ENCODE results near the gene PIN1.
"Not testable (repeated sequence)": the region's sequence is repeated elsewhere in the genome, so short reads cannot be mapped to it uniquely, and the experiment has no call there.

PIN1 gene

GRCh38 chr19:9823816-9824215, 11.3 kb upstream of the PIN1 start:
- H3K9me3 ChIP-seq (ENCODE audit: control insufficient read depth, low read length) = no peaks in the 10 kb centered on the region
- H3K4me1 ChIP-seq (ENCODE audit: control insufficient read depth, insufficient read depth, low read length) = peaks cover 5% of the 10 kb centered on the region
- no peaks in the 10 kb centered on the region for H3K27me3 ChIP-seq (ENCODE audit: control insufficient read depth, insufficient read depth, low read length)
- no peak overlapping the region for H3K9ac ChIP-seq (ENCODE audit: low read length)
- H3K36me3 ChIP-seq (ENCODE audit: control insufficient read depth, insufficient read depth, low read length) = no peaks in the 10 kb centered on the region
- H3K4me3 ChIP-seq (ENCODE audit: low read length) = no peak overlapping the region

GRCh38 chr19:9827289-9828238, 7.6 kb upstream of the PIN1 start, which contains the start of gene UBL5:
Gene UBL5 (plus strand): TSS chr19:9827918. CDS start chr19:9828338, 420 bp downstream.
- H3K27me3 ChIP-seq (ENCODE audit: control insufficient read depth, insufficient read depth, low read length) = no peaks in the 10 kb centered on the region
- no peaks in the 10 kb centered on the region for H3K36me3 ChIP-seq (ENCODE audit: control insufficient read depth, insufficient read depth, low read length)
- H3K9me3 ChIP-seq (ENCODE audit: control insufficient read depth, low read length) = no peaks in the 10 kb centered on the region
- H3K9ac ChIP-seq (ENCODE audit: low read length) = peak within 1 kb of the TSS; percentile 89
- H3K4me1 ChIP-seq (ENCODE audit: control insufficient read depth, insufficient read depth, low read length) = peaks cover 6% of the 10 kb centered on the region
- H3K4me3 ChIP-seq (ENCODE audit: low read length) = peak within 1 kb of the TSS; percentile 97

GRCh38 chr19:9828551-9829063, 6.5 kb upstream of the PIN1 start:
- Histone ChIP-seq H3K36me3 (ENCODE audit: control insufficient read depth, insufficient read depth, low read length) (no peaks in the 10 kb centered on the region), H3K9me3 (ENCODE audit: control insufficient read depth, low read length) (no peaks in the 10 kb centered on the region), H3K27me3 (ENCODE audit: control insufficient read depth, insufficient read depth, low read length) (no peaks in the 10 kb centered on the region), H3K4me1 (ENCODE audit: control insufficient read depth, insufficient read depth, low read length) (peaks cover 6% of the 10 kb centered on the region), H3K4me3 (ENCODE audit: low read length) (peak overlapping the region; percentile 97), H3K9ac (ENCODE audit: low read length) (peak overlapping the region; percentile 89)

- H3K27me3 ChIP-seq (ENCODE audit: control insufficient read depth, insufficient read depth, low read length) = no peaks in the 10 kb centered on the region
- no peak overlapping the region for H3K4me3 ChIP-seq (ENCODE audit: low read length)
- H3K9ac ChIP-seq (ENCODE audit: low read length) = no peak overlapping the region
- H3K36me3 ChIP-seq (ENCODE audit: control insufficient read depth, insufficient read depth, low read length) = no peaks in the 10 kb centered on the region
- H3K9me3 ChIP-seq (ENCODE audit: control insufficient read depth, low read length) = no peaks in the 10 kb centered on the region
- peaks cover 9% of the 10 kb centered on the region for H3K4me1 ChIP-seq (ENCODE audit: control insufficient read depth, insufficient read depth, low read length)
Observed at GRCh38 chr19:9834307-9834725, 802 bp upstream of the PIN1 start.

GRCh38 chr19:9835507-9835949, 410 bp downstream of the PIN1 start:
- no peaks in the 10 kb centered on the region for H3K9me3 ChIP-seq (ENCODE audit: control insufficient read depth, low read length)
- H3K9ac ChIP-seq (ENCODE audit: low read length) = peak overlapping the region; percentile 44

GRCh38 chr19:9836021-9836420, 903 bp downstream of the PIN1 start:
- Histone ChIP-seq H3K9me3 (ENCODE audit: control insufficient read depth, low read length) (no peaks in the 10 kb centered on the region), H3K36me3 (ENCODE audit: control insufficient read depth, insufficient read depth, low read length) (peaks cover 2% of the 10 kb centered on the region), H3K4me3 (ENCODE audit: low read length) (peak overlapping the region; percentile 7), H3K9ac (ENCODE audit: low read length) (peak overlapping the region; percentile 44), H3K27me3 (ENCODE audit: control insufficient read depth, insufficient read depth, low read length) (no peaks in the 10 kb centered on the region), H3K4me1 (ENCODE audit: control insufficient read depth, insufficient read depth, low read length) (peaks cover 9% of the 10 kb centered on the region)

More at GRCh38 chr19:9835507-9835949, 410 bp downstream of the PIN1 start:
- Histone ChIP-seq H3K27me3 (ENCODE audit: control insufficient read depth, insufficient read depth, low read length) (no peaks in the 10 kb centered on the region), H3K36me3 (ENCODE audit: control insufficient read depth, insufficient read depth, low read length) (no peaks in the 10 kb centered on the region), H3K4me1 (ENCODE audit: control insufficient read depth, insufficient read depth, low read length) (peaks cover 9% of the 10 kb centered on the region), H3K4me3 (ENCODE audit: low read length) (peak overlapping the region; percentile 7)

- H3K4me1 ChIP-seq (ENCODE audit: control insufficient read depth, insufficient read depth, low read length) = peaks cover 9% of the 10 kb centered on the region
- peaks cover 17% of the 10 kb centered on the region for H3K36me3 ChIP-seq (ENCODE audit: control insufficient read depth, insufficient read depth, low read length)
- H3K9me3 ChIP-seq (ENCODE audit: control insufficient read depth, low read length) = no peaks in the 10 kb centered on the region
- H3K27me3 ChIP-seq (ENCODE audit: control insufficient read depth, insufficient read depth, low read length) = no peaks in the 10 kb centered on the region
- H3K9ac ChIP-seq (ENCODE audit: low read length) = no peak overlapping the region
- no peak overlapping the region for H3K4me3 ChIP-seq (ENCODE audit: low read length)
Observed at GRCh38 chr19:9838324-9838723, 3.2 kb downstream of the PIN1 start.

- no peaks in the 10 kb centered on the region for H3K9me3 ChIP-seq (ENCODE audit: control insufficient read depth, low read length)
Observed at GRCh38 chr19:9839415-9839814, 4.3 kb downstream of the PIN1 start.

GRCh38 chr19:9842834-9843625, 7.9 kb downstream of the PIN1 start:
- peaks cover 20% of the 10 kb centered on the region for H3K36me3 ChIP-seq (ENCODE audit: control insufficient read depth, insufficient read depth, low read length)
- H3K9me3 ChIP-seq (ENCODE audit: control insufficient read depth, low read length) = no peaks in the 10 kb centered on the region
- no peak overlapping the region for H3K9ac ChIP-seq (ENCODE audit: low read length)
- no peak overlapping the region for H3K4me3 ChIP-seq (ENCODE audit: low read length)
- no peaks in the 10 kb centered on the region for H3K4me1 ChIP-seq (ENCODE audit: control insufficient read depth, insufficient read depth, low read length)
- H3K27me3 ChIP-seq (ENCODE audit: control insufficient read depth, insufficient read depth, low read length) = no peaks in the 10 kb centered on the region

More at GRCh38 chr19:9839415-9839814, 4.3 kb downstream of the PIN1 start:
- Histone ChIP-seq H3K9ac (ENCODE audit: low read length) (no peak overlapping the region), H3K4me3 (ENCODE audit: low read length) (no peak overlapping the region), H3K36me3 (ENCODE audit: control insufficient read depth, insufficient read depth, low read length) (peaks cover 20% of the 10 kb centered on the region), H3K27me3 (ENCODE audit: control insufficient read depth, insufficient read depth, low read length) (no peaks in the 10 kb centered on the region), H3K4me1 (ENCODE audit: control insufficient read depth, insufficient read depth, low read length) (peaks cover 9% of the 10 kb centered on the region)

GRCh38 chr19:9843626-9844273, 8.6 kb downstream of the PIN1 start:
- H3K36me3 ChIP-seq (ENCODE audit: control insufficient read depth, insufficient read depth, low read length) = peaks cover 20% of the 10 kb centered on the region
- not testable (repeated sequence) for H3K4me3 ChIP-seq (ENCODE audit: low read length); H3K4me1 ChIP-seq (ENCODE audit: control insufficient read depth, insufficient read depth, low read length); H3K9ac ChIP-seq (ENCODE audit: low read length); H3K27me3 ChIP-seq (ENCODE audit: control insufficient read depth, insufficient read depth, low read length); H3K9me3 ChIP-seq (ENCODE audit: control insufficient read depth, low read length)

- peaks cover 7% of the 10 kb centered on the region for H3K36me3 ChIP-seq (ENCODE audit: control insufficient read depth, insufficient read depth, low read length)
Observed at GRCh38 chr19:9847087-9847671, 12.1 kb downstream of the PIN1 start.

More at GRCh38 chr19:9847087-9847671, 12.1 kb downstream of the PIN1 start:
- H3K9me3 ChIP-seq (ENCODE audit: control insufficient read depth, low read length) = no peaks in the 10 kb centered on the region
- no peak overlapping the region for H3K4me3 ChIP-seq (ENCODE audit: low read length)
- no peaks in the 10 kb centered on the region for H3K4me1 ChIP-seq (ENCODE audit: control insufficient read depth, insufficient read depth, low read length)
- H3K9ac ChIP-seq (ENCODE audit: low read length) = no peak overlapping the region
- H3K27me3 ChIP-seq (ENCODE audit: control insufficient read depth, insufficient read depth, low read length) = no peaks in the 10 kb centered on the region

Measured in mucosa of stomach (tissue), 1 donor.